Keratinocyte (primary cell): ENCODE measurements around the gene SEC16A. TPM values are rescaled to one million over a fixed set of nuclear protein-coding genes. Genes with fewer than 3 reads are reported as not detected.

Experiments used
- DNase-seq: peaks from one replicate; pipeline ENCODE4 v3.0.0-alpha.2; 2011; ENCODE audit warnings: low read depth, missing footprints, low spot score
- FAIRE-seq: peaks from 2 replicates; lab custom pipeline; 2011; peaks lifted over from hg19 to GRCh38; lab: Jason Lieb, UNC
- H2AFZ ChIP-seq: 2 replicates; pipeline ENCODE4 v1.6.0; 2012; ENCODE audit warnings: low read length, control low read depth, inconsistent platforms; ENCODE audit not compliant: control insufficient read depth
- H3K27ac ChIP-seq: 2 replicates; pipeline ENCODE4 v1.5.1; 2011; ENCODE audit warnings: low read length; ENCODE audit not compliant: control insufficient read depth, insufficient read depth
- H3K27me3 ChIP-seq: 3 replicates; pipeline ENCODE4 v1.6.0; 2011; ENCODE audit warnings: low read length; ENCODE audit not compliant: control insufficient read depth, insufficient read depth; ENCODE audit errors: extremely low read depth
- H3K36me3 ChIP-seq, 2 experiments: 2 replicates in 1 of 2; 3 replicates in 1 of 2; pipeline ENCODE4 v1.5.1; 2011; ENCODE audit warnings: low read length in 2 of 2, mild to moderate bottlenecking in 1 of 2; ENCODE audit not compliant: control insufficient read depth in 2 of 2, insufficient read depth in 2 of 2; ENCODE audit errors: extremely low read depth in 1 of 2
- H3K4me1 ChIP-seq: 3 replicates; pipeline ENCODE4 v1.5.1; 2011; ENCODE audit warnings: low read length; ENCODE audit not compliant: control insufficient read depth, insufficient read depth; ENCODE audit errors: extremely low read depth
- H3K4me2 ChIP-seq: 3 replicates; pipeline ENCODE4 v1.6.0; 2011; ENCODE audit warnings: low read depth, low read length; ENCODE audit not compliant: control insufficient read depth, insufficient read depth; ENCODE audit errors: extremely low read depth
- H3K4me3 ChIP-seq, 3 experiments: fragments of 200-600 bp in 1 of 3; sonication (generic) in 1 of 3; 2 replicates in 2 of 3; 3 replicates in 1 of 3; pipeline ENCODE4 v1.5.1; 2011 to 2016; ENCODE audit warnings: low read length in 3 of 3, mild to moderate bottlenecking in 3 of 3, control low read depth in 2 of 3, inconsistent platforms in 1 of 3, low read depth in 1 of 3, mixed read lengths in 1 of 3, mixed run types in 1 of 3, moderate library complexity in 1 of 3; ENCODE audit not compliant: control insufficient read depth in 2 of 3, insufficient read depth in 2 of 3; ENCODE audit errors: extremely low read depth in 1 of 3
- H3K79me2 ChIP-seq: 2 replicates; pipeline ENCODE4 v1.6.0; 2012; ENCODE audit warnings: low read length; ENCODE audit not compliant: control insufficient read depth, insufficient read depth
- H3K9ac ChIP-seq: 3 replicates; pipeline ENCODE4 v1.6.0; 2011; ENCODE audit warnings: low read length; ENCODE audit not compliant: control insufficient read depth, insufficient read depth; ENCODE audit errors: extremely low read depth
- H3K9me1 ChIP-seq: 3 replicates; pipeline ENCODE4 v1.6.0; 2011; ENCODE audit warnings: low read length; ENCODE audit not compliant: control insufficient read depth, insufficient read depth; ENCODE audit errors: extremely low read depth
- H3K9me3 ChIP-seq: 2 replicates; pipeline ENCODE4 v1.5.1; 2012; ENCODE audit warnings: low read depth, low read length; ENCODE audit not compliant: control insufficient read depth
- H4K20me1 ChIP-seq: 3 replicates; pipeline ENCODE4 v1.6.0; 2011; ENCODE audit warnings: low read length; ENCODE audit not compliant: control insufficient read depth, insufficient read depth; ENCODE audit errors: extremely low read depth
- CTCF ChIP-seq, 3 experiments: IDR thresholded peaks in 1 of 3; conservative IDR thresholded peaks in 1 of 3; optimal IDR thresholded peaks in 1 of 3; 2 replicates in 2 of 3; 3 replicates in 1 of 3; pipeline versions ENCODE3 to v1.5.1; 2011; ENCODE audit warnings: low read length in 3 of 3, mild to moderate bottlenecking in 3 of 3, moderate library complexity in 2 of 3, control low read depth in 1 of 3, inconsistent platforms in 1 of 3; ENCODE audit not compliant: insufficient read depth in 2 of 3; ENCODE audit errors: extremely low read depth in 1 of 3
- EZH2 ChIP-seq: IDR thresholded peaks from one replicate; pipeline ENCODE4 v1.6.1; 2012; ENCODE audit warnings: inconsistent platforms, mild to moderate bottlenecking, low read length, moderate library complexity
- dilution Hi-C: fragments of 300-500 bp; cut with MboI; formaldehyde crosslinking; loops from one replicate; pipeline ENCODE4 v1.7.0; 2020; ENCODE audit warnings: low sequenced_read_pairs; ENCODE audit not compliant: extremely low pct_ligation_motif_present
- polyA plus RNA-seq, 5 experiments: library from polyadenylated mRNA; depleted of rRNA in 3 of 5; stranded (reverse) in 3 of 5; stranded (forward) in 1 of 5; unstranded in 1 of 5; fragments of >200 nt; gene quantifications; 1 replicate in 1 of 5; 2 replicates in 3 of 5; 3 replicates in 1 of 5; pipeline versions ENCODE4 v1.2.1 to v1.2.3, GENCODE V29; 2011 to 2012; ENCODE audit warnings: missing spikeins in 2 of 5, low read depth in 1 of 5, low replicate concordance in 1 of 5

Gene SEC16A
- polyA plus RNA-seq, 1 donor (not counting 4 experiments of a cell fraction or from before 2014, with no cell fraction given) = 15.8 TPM

GRCh38 chr9:136505406-136506403, 22.9 kb upstream of the SEC16A start:
- Histone ChIP-seq H3K27me3 (no peaks in the 10 kb centered on the region), H3K4me3 (no peak overlapping the region), H3K79me2 (peaks cover 5% of the 10 kb centered on the region), H3K9me1 (no peaks in the 10 kb centered on the region), H3K4me2 (no peak overlapping the region), H3K36me3 (peaks cover 48 to 58% of the 10 kb centered on the region in 2 experiments), H3K9me3 (no peaks in the 10 kb centered on the region), H3K27ac (no peak overlapping the region), H3K4me1 (no peaks in the 10 kb centered on the region), H4K20me1 (peaks cover 5% of the 10 kb centered on the region), H2AFZ (no peak overlapping the region), H3K9ac (no peak overlapping the region)
- TF ChIP-seq CTCF (optimal IDR thresholded peaks at IDR 0.05 in 1 of 3, IDR thresholded peaks at IDR 0.05 in 1 of 3, conservative IDR thresholded peaks at IDR 0.05 in 1 of 3; ENCODE audit: extremely low read depth in 1 of 3, insufficient read depth in 2 of 3, low read length in 3 of 3) (no peak), EZH2 (no peak)
- no peak for FAIRE-seq
- no peak for DNase-seq
- dilution Hi-C loops = no loop called here

- peaks cover 5% of the 10 kb centered on the region for H3K79me2 ChIP-seq
- peaks cover 4% of the 10 kb centered on the region for H4K20me1 ChIP-seq
- FAIRE-seq (no peak), DNase-seq (no peak)
- no peaks in the 10 kb centered on the region for H3K9me3 ChIP-seq
- H3K4me3 ChIP-seq = no peak overlapping the region
- H2AFZ ChIP-seq = no peak overlapping the region
- H3K27ac ChIP-seq = no peak overlapping the region
- no peaks in the 10 kb centered on the region for H3K27me3 ChIP-seq
- no peak overlapping the region for H3K4me2 ChIP-seq
- peaks cover 46 to 56% of the 10 kb centered on the region in 2 experiments for H3K36me3 ChIP-seq
- H3K9me1 ChIP-seq = no peaks in the 10 kb centered on the region
- H3K4me1 ChIP-seq = no peaks in the 10 kb centered on the region
- dilution Hi-C loops = no loop called here
- H3K9ac ChIP-seq = no peak overlapping the region
- no peak for TF ChIP-seq CTCF (optimal IDR thresholded peaks at IDR 0.05 in 1 of 3, IDR thresholded peaks at IDR 0.05 in 1 of 3, conservative IDR thresholded peaks at IDR 0.05 in 1 of 3; ENCODE audit: extremely low read depth in 1 of 3, insufficient read depth in 2 of 3, low read length in 3 of 3)
- TF ChIP-seq EZH2 = no peak
These were observed 21.9 kb upstream of the SEC16A start for GRCh38 chr9:136504512-136505348.
